ENCODE measurements around the gene CCDC142.

DNA sequence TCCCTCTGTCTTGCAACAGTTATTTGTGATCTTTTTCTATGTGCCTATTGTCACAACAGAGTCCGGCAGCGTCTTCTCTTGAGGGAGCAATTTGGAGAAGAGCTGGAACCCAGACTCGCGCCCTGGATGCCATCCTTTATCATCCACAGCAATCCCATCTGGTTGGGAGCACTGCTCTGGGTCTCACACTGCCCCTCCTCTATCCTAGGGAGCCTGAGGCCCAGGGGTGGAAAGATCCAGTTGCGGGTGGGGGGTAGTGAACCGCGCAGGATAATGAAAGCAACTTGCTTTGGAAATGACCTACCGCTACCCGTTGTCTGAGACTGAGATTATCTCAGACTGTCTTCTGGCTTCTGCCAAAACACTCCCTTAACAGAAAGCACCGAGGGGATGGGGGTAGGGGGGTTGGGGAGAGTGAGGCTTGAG, 23.8 kb downstream of the CCDC142 start:
- TF ChIP-seq, protein P1, sequence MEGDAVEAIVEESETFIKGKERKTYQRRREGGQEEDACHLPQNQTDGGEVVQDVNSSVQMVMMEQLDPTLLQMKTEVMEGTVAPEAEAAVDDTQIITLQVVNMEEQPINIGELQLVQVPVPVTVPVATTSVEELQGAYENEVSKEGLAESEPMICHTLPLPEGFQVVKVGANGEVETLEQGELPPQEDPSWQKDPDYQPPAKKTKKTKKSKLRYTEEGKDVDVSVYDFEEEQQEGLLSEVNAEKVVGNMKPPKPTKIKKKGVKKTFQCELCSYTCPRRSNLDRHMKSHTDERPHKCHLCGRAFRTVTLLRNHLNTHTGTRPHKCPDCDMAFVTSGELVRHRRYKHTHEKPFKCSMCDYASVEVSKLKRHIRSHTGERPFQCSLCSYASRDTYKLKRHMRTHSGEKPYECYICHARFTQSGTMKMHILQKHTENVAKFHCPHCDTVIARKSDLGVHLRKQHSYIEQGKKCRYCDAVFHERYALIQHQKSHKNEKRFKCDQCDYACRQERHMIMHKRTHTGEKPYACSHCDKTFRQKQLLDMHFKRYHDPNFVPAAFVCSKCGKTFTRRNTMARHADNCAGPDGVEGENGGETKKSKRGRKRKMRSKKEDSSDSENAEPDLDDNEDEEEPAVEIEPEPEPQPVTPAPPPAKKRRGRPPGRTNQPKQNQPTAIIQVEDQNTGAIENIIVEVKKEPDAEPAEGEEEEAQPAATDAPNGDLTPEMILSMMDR (IDR thresholded peaks at IDR 0.05) = no peak
- TF ChIP-seq POLR2A (IDR thresholded peaks at IDR 0.05) (no peak), POLR2AphosphoS5 (IDR thresholded peaks at IDR 0.05) (no peak)
